HG02981 (cell line): Measurements from ENCODE around the gene CYP20A1.
"Not testable (repeated sequence)": the region's sequence is repeated elsewhere in the genome, so short reads cannot be mapped to it uniquely, and the experiment has no call there.

Experiments used
- ATAC-seq: cut with Tn5 transposase; IDR thresholded peaks from one replicate; pipeline ENCODE4 v1.9.1; 2021; ENCODE audit warnings: mild to moderate bottlenecking, moderate library complexity; ENCODE audit not compliant: unreplicated experiment

CYP20A1 gene, protein sequence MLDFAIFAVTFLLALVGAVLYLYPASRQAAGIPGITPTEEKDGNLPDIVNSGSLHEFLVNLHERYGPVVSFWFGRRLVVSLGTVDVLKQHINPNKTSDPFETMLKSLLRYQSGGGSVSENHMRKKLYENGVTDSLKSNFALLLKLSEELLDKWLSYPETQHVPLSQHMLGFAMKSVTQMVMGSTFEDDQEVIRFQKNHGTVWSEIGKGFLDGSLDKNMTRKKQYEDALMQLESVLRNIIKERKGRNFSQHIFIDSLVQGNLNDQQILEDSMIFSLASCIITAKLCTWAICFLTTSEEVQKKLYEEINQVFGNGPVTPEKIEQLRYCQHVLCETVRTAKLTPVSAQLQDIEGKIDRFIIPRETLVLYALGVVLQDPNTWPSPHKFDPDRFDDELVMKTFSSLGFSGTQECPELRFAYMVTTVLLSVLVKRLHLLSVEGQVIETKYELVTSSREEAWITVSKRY

DNA sequence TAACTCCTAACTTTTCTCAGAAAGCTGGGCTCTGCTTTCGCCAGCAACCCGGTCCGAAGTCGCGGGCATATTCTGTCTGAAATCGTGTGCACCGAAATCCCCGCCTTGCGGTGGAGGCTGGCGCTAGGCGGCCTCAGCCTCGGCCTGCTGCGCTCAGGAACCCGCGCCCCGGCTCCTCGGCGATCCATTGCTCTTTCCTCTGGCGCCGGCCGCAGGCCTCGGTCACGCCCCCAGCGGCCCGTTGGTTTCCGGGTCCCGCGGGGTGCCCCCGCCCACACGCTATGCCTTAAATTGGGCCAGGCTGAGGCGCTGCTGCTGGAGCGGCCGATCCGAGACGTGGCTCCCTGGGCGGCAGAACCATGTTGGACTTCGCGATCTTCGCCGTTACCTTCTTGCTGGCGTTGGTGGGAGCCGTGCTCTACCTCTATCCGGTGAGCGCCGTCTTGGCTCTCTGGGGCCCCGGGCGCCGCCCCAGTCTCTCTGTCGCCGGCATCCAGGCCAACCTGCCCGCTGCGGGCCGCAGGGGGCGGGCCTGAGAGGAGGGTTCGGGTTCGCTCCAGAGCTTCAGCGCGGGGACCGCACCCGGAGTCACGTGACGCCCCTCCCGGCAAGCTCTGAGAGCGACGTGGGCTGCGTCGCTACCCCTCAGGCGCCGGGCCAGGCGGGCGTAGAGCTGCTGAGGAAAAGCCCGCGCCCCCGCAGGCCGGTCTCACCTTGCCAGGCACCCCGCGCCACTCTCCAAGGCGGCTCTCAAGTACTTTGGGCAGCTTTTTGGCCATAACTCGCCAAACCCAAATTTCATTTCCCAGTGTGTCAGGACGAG lies at the start of gene CYP20A1:
Gene CYP20A1, plus strand, starts transcription at position 315 of the 823 bp plus-strand sequence. Its CDS starts 45 bp downstream, at position 360.
- ATAC-seq: peak; percentile 87

DNA sequence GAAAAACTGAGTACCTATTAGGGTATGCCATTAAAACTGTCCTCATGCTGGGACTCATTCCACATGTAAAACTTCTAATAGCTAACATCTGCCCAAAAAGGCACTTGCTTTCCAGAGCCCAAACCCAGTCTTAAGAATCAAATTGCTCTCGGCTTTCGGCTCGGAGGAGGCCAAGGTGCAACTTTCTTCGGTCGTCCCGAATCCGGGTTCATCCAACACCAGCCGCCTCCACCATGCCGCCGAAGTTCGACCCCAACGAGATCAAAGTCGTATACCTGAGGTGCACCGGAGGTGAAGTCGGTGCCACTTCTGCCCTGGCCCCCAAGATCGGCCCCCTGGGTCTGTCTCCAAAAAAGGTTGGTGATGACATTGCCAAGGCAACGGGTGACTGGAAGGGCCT lies 48.3 kb upstream of the CYP20A1 start:
- not testable (repeated sequence) for ATAC-seq

DNA sequence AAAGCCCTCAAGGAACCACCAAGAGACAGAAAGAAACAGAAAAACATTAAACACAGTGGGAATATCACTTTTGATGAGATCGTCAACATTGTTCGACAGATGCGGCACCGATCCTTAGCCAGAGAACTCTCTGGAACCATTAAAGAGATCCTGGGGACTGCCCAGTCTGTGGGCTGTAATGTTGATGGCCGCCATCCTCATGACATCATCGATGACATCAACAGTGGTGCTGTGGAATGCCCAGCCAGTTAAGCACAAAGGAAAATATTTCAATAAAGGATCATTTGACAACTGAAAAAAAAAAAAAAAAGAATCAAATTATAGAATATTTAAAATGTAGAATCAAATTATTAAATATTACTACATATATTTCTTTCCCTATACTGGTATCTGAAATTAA lies 47.8 kb upstream of the CYP20A1 start:
- ATAC-seq: not testable (repeated sequence)

DNA sequence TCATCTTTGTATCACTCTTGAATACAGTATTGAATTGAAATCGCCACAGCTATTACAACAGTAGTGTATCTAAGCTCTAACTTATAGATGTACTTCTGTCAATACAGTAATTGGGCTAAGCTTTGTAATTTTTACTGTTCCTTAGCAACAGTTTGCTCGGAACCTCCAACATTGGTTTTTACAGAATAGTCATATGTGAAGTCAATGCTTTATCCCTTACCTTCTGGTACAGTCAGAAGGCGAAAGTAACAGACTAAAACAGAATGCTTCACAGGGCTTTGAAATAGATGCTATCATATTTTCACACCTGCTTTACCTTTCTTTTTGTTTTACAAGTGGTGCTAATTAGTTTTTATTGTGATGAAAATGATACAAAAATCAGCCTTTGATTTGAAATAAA lies 46.9 kb upstream of the CYP20A1 start:
- no peak for ATAC-seq

DNA sequence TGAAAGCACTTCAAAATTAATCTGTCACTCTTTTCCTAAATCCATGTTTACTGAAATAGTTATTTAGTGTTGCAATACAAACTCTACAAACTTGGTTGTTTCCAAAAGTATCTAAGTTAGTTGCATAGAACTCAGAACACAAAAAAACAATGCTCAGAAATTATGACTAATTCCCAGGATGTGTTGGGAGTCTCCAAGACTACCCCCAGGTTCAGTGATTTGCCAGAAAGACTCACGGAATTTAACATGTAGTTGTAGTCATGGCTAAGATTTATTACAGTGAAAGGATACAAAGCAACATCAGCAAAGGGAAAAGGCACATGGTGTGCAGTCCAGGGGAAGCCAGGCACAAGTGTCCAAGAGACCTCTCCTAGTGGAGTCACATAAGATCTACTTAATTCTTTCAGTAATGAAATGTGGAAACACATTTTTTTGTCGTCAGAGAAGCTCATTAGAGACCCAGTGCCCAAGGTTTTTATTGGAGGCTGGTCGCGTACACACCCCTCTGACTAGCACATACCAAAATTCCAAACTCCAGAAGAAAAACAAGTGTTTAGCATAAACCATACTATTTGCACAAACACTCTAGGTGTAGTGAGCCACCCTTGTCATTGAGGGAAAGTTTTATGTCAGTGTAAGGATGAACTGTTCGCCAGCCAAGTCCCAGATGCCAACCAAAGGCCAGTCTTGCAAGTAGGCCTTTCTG lies 43.3 kb upstream of the CYP20A1 start:
- no peak for ATAC-seq

DNA sequence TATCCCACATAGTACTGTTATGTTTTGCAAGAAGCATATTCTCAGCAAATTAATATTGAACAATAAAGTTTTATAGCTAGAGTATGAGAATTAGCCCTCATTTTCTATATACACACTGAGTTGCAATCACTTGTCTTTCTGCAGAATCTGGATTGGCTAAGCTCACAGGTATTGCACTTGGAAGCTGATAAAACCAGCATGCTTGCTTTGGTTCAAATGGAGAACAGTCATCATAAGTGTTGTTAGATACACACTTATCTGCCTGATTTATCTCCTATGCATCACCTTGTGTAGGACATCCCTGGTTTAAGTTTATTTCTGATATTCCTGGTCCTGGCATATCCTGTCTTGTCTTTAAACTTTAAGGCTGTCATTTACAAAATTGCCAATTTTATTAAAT lies 38.0 kb upstream of the CYP20A1 start:
- no peak for ATAC-seq

DNA sequence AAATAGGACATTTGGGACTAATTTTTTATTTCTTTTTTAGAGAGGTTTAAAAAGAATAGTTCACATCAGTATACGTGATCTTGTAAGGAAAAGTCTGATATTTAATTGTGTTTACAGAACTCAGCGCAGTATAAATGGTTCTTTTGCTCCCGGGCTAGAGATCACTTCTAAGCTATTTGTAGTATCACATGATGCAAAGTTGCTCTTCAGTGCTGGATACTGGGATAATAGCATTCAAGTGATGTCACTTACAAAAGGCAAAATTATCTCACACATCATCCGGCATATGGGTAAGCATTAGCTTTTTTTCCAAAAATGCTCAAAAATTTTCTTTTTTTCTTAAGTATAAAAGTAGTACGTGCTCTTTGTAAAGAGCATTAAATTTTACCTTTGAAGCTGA lies 37.4 kb upstream of the CYP20A1 start:
- ATAC-seq: no peak

DNA sequence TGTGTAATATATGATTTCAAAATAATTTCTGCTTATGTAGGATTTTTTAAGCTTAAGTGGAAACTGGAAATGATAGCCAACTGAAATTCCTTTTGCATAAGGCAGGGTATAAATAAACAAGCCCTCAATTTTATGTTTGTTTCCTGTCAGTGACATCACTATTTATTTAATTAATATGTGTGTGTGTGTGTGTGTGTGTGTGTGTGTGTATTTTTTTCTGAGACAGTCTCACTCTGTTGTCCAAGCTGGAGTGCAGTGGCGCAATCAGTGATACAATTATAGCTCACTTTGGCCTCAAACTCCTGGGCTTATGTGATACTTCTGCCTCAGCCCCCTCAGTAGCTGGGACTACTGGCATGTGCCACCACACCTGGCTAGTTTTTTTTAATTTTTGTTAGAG lies 29.3 kb upstream of the CYP20A1 start:
- ATAC-seq: no peak

DNA sequence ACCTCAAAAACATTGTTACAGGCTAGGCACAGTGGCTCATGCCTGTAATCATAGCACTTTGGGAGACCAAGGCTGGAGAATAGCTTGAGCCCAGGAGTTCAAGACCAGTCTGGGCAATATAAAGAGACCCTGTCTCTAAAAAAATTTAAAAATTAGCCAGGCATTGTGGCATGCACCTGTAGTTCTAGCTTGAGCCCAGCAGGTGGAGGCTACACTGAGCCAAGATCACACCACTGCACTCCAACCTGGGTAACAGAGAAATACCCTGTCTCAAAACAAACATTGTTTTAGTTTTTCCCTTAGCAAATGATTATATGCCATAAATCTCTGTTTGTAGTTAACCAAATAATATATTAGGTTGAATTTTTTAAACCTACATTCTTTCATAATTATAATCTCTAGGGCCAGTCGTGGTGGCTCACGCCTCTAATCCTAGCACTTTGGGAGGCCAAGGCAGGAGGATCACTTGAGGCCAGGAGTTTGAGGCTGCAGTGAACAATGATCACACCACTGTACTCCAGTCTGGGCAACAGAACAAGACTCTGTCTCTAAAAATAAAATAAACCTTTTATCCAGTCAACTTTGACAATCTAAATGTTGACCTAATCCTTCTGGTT lies 13.3 kb upstream of the CYP20A1 start:
- peak; percentile 59 for ATAC-seq

DNA sequence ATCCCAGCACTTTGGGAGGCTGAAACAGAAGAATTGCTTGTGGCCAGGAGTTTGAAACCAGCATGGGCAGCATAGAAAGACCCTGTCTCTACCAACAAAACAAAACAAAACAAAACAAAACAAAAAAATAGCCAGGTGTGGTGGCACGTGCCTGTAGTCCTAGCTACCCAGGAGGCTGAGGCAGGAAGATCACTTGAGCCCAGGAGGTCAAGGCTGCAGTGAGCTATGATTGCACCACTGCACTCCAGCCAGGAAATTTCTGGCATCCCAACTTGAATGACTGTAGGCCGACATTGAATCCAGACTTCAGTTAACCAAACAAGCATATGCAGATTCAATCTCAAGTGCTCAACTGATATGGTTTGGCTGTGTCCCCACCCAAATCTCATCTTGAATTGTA lies 9.1 kb upstream of the CYP20A1 start:
- not testable (repeated sequence) for ATAC-seq

DNA sequence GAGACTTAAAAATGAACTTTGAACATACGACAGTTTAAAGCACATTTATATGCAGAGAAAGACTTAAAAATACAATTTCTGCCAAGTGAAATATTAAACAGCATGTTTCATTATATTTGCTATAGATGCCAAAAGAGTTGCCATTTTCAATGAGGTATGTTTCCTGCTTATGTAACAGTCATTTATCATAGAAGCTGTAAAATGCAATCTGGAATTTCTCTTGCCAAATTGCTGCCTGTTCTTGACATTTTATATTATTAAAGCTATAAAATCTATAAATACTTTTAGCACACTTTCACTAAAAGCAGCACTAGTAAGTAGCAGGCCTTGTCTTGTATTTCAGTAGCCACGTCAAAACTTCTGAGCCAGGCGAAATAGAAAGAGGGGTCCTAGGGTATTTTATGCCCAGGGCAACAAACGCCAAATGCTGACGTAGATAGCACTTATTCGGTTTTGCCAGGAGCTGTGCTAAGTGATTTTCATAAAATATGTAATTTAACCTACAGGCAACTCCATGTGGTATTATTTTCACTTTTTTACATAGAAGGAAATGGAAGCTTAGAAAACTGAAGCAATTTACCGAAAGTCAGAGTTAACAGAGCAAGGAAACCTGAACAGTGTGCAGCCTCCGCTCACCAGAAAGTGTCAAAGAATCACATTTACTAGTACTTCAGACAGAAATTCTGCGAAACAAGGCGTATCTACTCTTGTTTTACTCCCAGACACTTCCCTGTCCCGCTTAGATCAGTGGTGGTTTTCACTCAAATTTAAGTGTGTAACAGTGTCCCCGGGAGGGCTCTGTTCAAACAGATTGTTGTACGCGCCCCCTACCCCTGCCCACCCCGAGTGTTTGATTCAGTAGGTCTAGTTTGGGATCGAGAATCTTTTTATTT lies 1.2 kb upstream of the CYP20A1 start:
- ATAC-seq: no peak

DNA sequence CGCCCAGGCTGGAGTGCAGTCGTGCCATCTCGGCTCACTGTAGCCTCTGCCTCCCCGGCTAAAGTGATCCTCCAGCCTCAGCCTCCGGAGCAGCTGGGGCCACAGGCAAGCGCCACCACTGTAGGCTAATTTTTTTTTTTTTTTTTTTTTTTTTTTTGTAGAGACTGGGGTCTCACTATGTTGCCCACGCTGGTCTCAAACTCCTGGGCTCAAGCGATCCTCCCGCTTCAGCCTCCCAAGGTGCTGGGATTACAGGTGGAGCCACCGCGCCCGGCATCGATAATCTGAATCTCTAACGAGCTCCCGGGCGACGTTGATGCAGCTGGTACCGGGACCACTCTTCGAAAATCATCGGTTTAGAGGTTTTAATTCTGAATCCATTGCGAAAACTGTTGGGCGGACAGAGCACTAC lies 520 bp upstream of the CYP20A1 start:
- peak; percentile 0 for ATAC-seq

DNA sequence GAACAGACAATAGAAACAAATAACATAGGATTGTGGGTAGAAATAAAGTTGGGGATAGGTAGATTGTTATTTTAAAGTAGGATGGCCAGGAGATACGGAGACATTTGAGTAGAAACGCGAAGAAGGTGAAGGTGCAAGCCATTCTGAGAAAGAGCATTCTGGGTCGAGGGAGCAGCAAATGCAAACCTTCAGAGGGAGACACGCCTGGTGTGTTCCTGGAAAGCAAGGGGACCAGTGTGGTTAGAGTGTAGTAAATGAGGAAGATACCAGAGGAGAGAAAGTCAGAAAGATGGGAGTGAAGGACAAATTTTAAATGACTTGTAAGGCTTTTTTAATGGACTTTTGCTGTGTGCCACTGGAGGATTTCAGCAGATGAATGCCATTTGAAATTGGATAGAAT lies 1.7 kb downstream of the CYP20A1 start:
- no peak for ATAC-seq

DNA sequence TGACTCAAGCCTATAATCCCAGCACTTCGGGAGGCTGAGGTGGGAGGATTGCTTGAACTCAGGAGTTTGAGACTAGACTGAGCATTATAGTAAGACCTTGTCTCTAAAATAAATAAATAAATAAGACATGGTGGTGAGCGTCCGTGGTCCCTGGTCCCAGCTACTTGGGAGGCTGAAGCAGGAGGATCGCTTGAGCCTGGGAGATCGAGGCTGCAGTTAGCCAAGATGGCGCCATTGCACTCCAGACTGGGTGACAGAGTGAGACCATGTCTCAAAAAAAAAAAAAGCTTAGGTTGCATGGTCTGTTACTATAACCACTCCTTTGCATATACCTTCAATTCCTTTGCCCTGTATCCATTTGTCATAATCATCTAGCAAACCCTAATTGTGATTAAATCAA lies 3.7 kb downstream of the CYP20A1 start:
- ATAC-seq: no peak

DNA sequence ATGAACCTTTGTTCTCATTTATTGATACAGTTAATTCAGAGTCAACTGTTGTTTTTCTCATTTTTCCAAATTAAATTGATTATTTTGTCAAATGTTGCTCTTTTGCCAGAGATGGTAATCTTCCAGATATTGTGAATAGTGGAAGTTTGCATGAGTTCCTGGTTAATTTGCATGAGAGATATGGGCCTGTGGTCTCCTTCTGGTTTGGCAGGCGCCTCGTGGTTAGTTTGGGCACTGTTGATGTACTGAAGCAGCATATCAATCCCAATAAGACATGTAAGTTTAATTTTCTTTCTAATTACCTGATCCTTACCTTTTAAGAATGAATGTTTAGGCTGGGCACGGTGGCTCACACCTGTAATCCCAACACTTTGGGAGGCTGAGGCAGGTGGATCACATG lies 7.8 kb downstream of the CYP20A1 start:
- no peak for ATAC-seq

DNA sequence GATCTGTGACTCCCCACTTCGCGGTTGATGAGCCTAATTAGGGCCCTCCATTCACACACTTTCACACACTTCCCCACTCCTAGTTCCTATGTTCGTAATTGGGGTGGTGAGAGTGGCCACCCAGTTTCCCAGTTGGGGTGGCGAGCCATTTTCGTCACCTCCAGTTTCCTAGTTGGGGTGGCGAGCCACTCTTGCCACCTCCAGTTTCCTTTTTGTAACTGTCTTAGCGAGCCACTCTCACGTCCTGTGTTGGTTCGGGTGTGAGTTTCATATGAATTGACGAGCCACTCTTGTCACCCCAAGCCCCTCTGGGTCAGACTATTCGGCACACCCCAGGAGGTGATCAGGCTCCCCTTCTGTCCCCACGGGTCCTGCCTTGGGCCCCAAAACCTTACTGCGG lies 14.0 kb downstream of the CYP20A1 start:
- ATAC-seq: no peak

DNA sequence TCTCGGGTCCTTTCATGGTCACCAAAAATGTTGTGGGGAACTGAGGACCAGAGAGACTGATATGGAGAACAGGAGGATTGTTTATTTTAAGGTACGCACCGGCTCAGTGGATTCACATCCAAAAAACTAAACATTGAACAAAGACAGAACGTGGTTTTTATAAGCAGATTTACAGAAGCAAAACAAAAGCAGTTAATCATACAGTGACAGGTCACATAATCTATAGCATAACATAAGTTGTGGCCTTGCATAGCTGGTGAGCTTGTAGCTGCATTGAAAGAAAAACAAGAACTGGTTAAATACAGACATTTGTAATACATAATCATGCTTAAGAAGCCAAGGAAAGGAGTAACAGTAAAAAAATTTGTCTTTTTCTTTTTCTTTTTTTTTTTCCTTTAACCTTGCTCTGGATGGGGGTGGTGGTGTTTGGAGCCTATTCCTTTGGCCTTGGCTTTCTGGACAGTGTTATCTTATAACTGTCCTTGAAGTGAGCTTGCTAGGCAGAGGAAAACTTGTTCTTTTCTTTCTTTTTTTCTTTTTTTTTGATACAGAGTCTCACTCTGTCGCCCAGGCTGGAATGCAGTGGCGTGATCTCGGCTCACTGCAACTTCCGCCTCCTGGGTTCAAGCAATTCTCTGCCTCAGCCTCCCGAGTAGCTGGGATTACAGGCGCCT lies 14.7 kb downstream of the CYP20A1 start:
- ATAC-seq: not testable (repeated sequence)

DNA sequence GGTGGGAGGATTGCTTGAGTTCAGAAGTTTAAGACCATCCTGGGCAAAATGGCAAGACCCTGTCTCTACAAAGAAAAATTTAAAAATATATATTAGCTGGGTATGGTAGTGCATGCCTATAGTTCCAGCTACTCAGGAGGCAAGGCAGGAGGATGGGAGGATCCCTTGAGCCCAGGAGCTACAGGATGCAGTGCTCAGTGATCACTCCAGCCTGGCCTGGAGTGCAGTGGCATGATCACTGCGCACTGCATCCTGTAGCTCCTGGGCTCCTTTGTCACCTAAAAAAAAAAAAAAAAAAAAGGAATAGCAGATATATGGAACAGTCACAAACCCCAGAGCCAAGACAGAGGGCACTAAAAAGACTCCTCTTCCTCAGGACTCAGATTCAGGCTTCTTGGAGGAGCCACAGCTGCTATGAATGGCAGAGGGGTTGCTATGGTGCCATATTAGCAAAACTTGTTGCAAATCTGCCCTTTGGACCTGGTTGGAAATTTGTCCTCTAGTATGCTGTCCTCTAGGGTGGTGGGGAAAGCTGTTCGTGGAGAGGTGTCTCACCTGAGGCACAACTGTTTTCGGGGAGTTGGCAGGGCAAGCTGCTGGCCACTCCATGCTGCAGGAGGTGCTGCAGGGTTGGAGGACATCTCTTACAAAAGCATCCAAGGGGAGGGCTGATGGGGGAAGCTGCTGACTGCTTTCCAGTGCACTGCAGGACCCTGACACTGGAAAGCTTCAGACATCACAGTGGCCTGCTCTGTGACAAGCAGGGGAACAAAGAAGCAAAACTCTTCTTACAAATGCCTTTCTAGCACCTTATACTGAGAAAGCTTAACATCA lies 22.7 kb downstream of the CYP20A1 start:
- no peak for ATAC-seq
